ENCODE measurements around the gene KCNIP3. TPM values are rescaled to one million over a fixed set of nuclear protein-coding genes. Genes with fewer than 3 reads are reported as not detected.

The KCNIP3 gene
- total RNA-seq, 2 experiments from 2014 or later, result 0.52 TPM; not detected in 1

DNA sequence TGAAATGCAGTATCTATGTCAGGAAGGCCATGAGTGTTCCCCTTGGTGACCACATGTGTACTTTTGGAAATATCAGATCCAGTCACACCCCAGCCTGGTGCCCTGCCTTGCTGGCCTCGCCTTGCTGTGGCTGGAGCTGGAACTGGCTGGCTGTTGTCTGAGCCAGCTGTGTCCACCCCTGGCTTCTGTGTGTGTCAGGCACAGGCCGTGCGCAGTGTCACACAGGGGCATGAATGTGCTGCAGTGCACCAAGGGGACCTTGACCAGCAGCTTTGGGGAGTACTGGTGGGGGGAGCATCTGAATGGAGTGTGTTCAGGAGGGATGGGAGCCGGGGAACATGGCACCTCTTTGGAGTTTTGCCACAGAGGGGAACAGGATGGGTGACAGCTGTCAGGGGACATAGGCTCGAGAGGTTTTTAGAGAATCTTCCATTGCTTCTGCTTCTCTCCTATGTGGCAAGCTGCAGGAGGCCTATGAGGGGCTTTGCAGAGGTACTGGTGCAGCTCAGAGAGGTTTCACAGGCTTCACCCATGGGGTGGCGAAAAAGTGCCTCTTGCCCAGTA, 60.7 kb downstream of the KCNIP3 start:
- ChIA-PET CTCF (no interaction called here), POLR2A (no interaction called here)
- H3K27ac ChIP-seq (ENCODE audit: low read depth in 1 of 2, low read length in 2 of 2), result no peak overlapping the region
- H3K27me3 Mint-ChIP-seq, result peaks cover 9% of the 10 kb centered on the region
- no peak overlapping the region for H3K4me3 Mint-ChIP-seq
- no peaks in the 10 kb centered on the region for H3K27me3 ChIP-seq (ENCODE audit: control insufficient read depth in 1 of 2, insufficient read depth in 2 of 2, low read length in 2 of 2)
- H3K4me3 ChIP-seq (ENCODE audit: low read length), result no peak overlapping the region
- H3K9me3 ChIP-seq (ENCODE audit: control insufficient read depth in 1 of 2, insufficient read depth in 1 of 2, low read length in 2 of 2), result peaks cover 0 to 16% of the 10 kb centered on the region in 2 experiments
- H3K36me3 ChIP-seq (ENCODE audit: insufficient read depth, low read length), result no peaks in the 10 kb centered on the region
- H3K36me3 Mint-ChIP-seq (ENCODE audit: low read depth), result no peaks in the 10 kb centered on the region
- no peak for ATAC-seq (ENCODE audit: poor library complexity)
- H3K4me1 Mint-ChIP-seq (ENCODE audit: low read depth), result no peaks in the 10 kb centered on the region
- H3K27ac Mint-ChIP-seq, result no peak overlapping the region
- no peak for TF ChIP-seq CTCF (IDR thresholded peaks at IDR 0.05)
- DNase-seq, result no peak
- intact Hi-C loops (cut with DNase I, micrococcal nuclease), result no loop called here
- H3K9me3 Mint-ChIP-seq, result no peaks in the 10 kb centered on the region
- H3K4me1 ChIP-seq (ENCODE audit: insufficient read depth, low read length), result no peaks in the 10 kb centered on the region

DNA sequence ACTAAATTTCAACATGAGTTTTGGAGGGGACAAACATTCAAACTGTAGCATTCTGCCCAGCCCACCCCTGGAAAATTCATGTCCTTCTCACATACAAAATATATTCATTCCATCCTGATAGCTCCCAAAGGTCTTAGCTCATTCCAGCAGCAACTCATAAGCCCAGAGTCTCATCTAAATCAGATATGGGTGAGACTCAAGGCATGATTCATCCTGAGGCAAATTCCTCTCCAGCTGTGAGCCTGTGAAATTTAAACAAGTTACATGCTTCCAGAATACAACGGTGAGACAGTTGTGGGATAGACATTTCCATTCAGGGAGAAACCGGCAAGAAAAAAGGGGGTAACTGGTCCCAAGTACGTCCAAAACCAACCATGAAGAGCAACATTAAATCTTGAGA, 61.9 kb downstream of the KCNIP3 start:
- Histone ChIP-seq H3K4me3 (ENCODE audit: low read length) (no peak overlapping the region), H3K9me3 (ENCODE audit: control insufficient read depth in 1 of 2, insufficient read depth in 1 of 2, low read length in 2 of 2) (peaks cover 0 to 16% of the 10 kb centered on the region in 2 experiments), H3K4me1 (ENCODE audit: insufficient read depth, low read length) (no peaks in the 10 kb centered on the region), H3K27ac (ENCODE audit: low read depth in 1 of 2, low read length in 2 of 2) (no peak overlapping the region), H3K27me3 (ENCODE audit: control insufficient read depth in 1 of 2, insufficient read depth in 2 of 2, low read length in 2 of 2) (no peaks in the 10 kb centered on the region), H3K36me3 (ENCODE audit: insufficient read depth, low read length) (no peaks in the 10 kb centered on the region)
- intact Hi-C loops (cut with DNase I, micrococcal nuclease), result no loop called here
- ChIA-PET POLR2A (no interaction called here), CTCF (no interaction called here)
- no peaks in the 10 kb centered on the region for H3K4me1 Mint-ChIP-seq (ENCODE audit: low read depth)
- H3K9me3 Mint-ChIP-seq, result no peaks in the 10 kb centered on the region
- no peaks in the 10 kb centered on the region for H3K36me3 Mint-ChIP-seq (ENCODE audit: low read depth)
- H3K4me3 Mint-ChIP-seq, result no peak overlapping the region
- no peak for DNase-seq
- peaks cover 9% of the 10 kb centered on the region for H3K27me3 Mint-ChIP-seq
- H3K27ac Mint-ChIP-seq, result no peak overlapping the region
- TF ChIP-seq CTCF (IDR thresholded peaks at IDR 0.05), result no peak
- no peak for ATAC-seq (ENCODE audit: poor library complexity)

DNA sequence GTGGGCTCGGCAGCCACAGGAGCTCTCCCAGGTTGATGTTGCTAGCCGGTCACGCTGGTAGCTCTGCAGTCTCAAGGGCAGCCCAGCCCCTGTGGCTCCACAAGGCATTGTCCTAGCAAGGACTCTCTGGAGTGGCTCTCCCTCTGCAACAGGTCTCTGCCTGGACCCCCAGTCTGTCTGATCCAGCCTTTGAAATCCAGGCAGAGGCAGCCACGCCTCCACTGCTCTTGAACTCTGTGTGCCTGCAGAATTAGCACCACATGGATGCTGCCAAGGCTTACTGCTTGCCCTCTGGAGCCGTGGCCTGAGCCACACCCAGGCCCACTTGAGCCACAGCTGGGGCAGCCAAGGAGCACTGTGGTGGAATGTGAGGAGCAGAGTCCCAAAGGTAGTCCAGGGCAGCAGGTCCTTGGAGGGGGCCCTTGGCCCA, 62.4 kb downstream of the KCNIP3 start:
- no peak for TF ChIP-seq CTCF (IDR thresholded peaks at IDR 0.05)
- Histone ChIP-seq H3K27me3 (ENCODE audit: control insufficient read depth in 1 of 2, insufficient read depth in 2 of 2, low read length in 2 of 2) (no peaks in the 10 kb centered on the region), H3K9me3 (ENCODE audit: control insufficient read depth in 1 of 2, insufficient read depth in 1 of 2, low read length in 2 of 2) (peaks cover 0 to 16% of the 10 kb centered on the region in 2 experiments), H3K4me1 (ENCODE audit: insufficient read depth, low read length) (no peaks in the 10 kb centered on the region), H3K36me3 (ENCODE audit: insufficient read depth, low read length) (no peaks in the 10 kb centered on the region), H3K27ac (ENCODE audit: low read depth in 1 of 2, low read length in 2 of 2) (no peak overlapping the region), H3K4me3 (ENCODE audit: low read length) (no peak overlapping the region)
- no peaks in the 10 kb centered on the region for H3K36me3 Mint-ChIP-seq (ENCODE audit: low read depth)
- H3K4me1 Mint-ChIP-seq (ENCODE audit: low read depth), result no peaks in the 10 kb centered on the region
- H3K9me3 Mint-ChIP-seq, result no peaks in the 10 kb centered on the region
- POLR2A ChIA-PET, result no interaction called here
- ATAC-seq (ENCODE audit: poor library complexity) (no peak), DNase-seq (no peak)
- intact Hi-C loops (cut with DNase I, micrococcal nuclease), result no loop called here
- CTCF ChIA-PET, result no interaction called here
- H3K27ac Mint-ChIP-seq, result no peak overlapping the region
- peaks cover 9% of the 10 kb centered on the region for H3K27me3 Mint-ChIP-seq
- no peak overlapping the region for H3K4me3 Mint-ChIP-seq

All from CD4-positive, alpha-beta T cell (primary cell).